ENCODE results near the gene DENND1A. TPM values are rescaled to one million over a fixed set of nuclear protein-coding genes. Genes with fewer than 3 reads are reported as not detected.

Gene DENND1A
- total RNA-seq, 1 donor from 2014 or later = 48.1 TPM

- Histone ChIP-seq H3F3A (ENCODE audit: low read depth) (peaks cover 11% of the 10 kb centered on the region), H3K4me1 (peaks cover 37% of the 10 kb centered on the region), H4K20me1 (ENCODE audit: low read depth) (peaks cover 7% of the 10 kb centered on the region), H3K4me3 (no peak overlapping the region), H3K36me3 (no peaks in the 10 kb centered on the region), H3K79me2 (ENCODE audit: low read depth) (no peaks in the 10 kb centered on the region), H3K27ac (peak overlapping the region; percentile 29), H3K9ac (no peak overlapping the region), H3K4me2 (peak overlapping the region; percentile 52), H3K27me3 (no peaks in the 10 kb centered on the region), H3K9me3 (ENCODE audit: low read depth) (no peaks in the 10 kb centered on the region), H2AFZ (replicated peaks) (no peak overlapping the region)
- Mint-ChIP-seq H3K36me3 (peaks cover 2% of the 10 kb centered on the region), H3K27me3 (ENCODE audit: insufficient read depth, low read depth) (peaks cover 6% of the 10 kb centered on the region), H3K9me3 (no peaks in the 10 kb centered on the region), H3K4me1 (peaks cover 20% of the 10 kb centered on the region), H3K27ac (no peak overlapping the region), H3K4me3 (no peak overlapping the region)
- DNase-seq (ENCODE audit: low spot score) = no peak
- TF ChIP-seq EZH2 (IDR thresholded peaks at IDR 0.05) = no peak
- TF ChIP-seq EZH2phosphoT487 (IDR thresholded peaks at IDR 0.05) = no peak
- no peak for TF ChIP-seq CTCF (IDR thresholded peaks at IDR 0.05)
Measured at GRCh38 chr9:123454361-123454760, 475.6 kb downstream of the DENND1A start.

- peaks cover 6% of the 10 kb centered on the region for H3K27me3 Mint-ChIP-seq (ENCODE audit: insufficient read depth, low read depth)
Measured at GRCh38 chr9:123453831-123454321, 476.1 kb downstream of the DENND1A start.

GRCh38 chr9:123453076-123453667, 476.8 kb downstream of the DENND1A start:
- TF ChIP-seq EZH2 (IDR thresholded peaks at IDR 0.05) (no peak), EZH2phosphoT487 (IDR thresholded peaks at IDR 0.05) (no peak), CTCF (IDR thresholded peaks at IDR 0.05) (no peak)
- Histone ChIP-seq H3K27me3 (no peaks in the 10 kb centered on the region), H2AFZ (replicated peaks) (no peak overlapping the region), H3K27ac (no peak overlapping the region), H3K4me3 (no peak overlapping the region), H3K9ac (no peak overlapping the region), H3K36me3 (no peaks in the 10 kb centered on the region), H3K79me2 (ENCODE audit: low read depth) (no peaks in the 10 kb centered on the region), H3K4me2 (no peak overlapping the region), H4K20me1 (ENCODE audit: low read depth) (peaks cover 7% of the 10 kb centered on the region), H3K4me1 (peaks cover 44% of the 10 kb centered on the region), H3F3A (ENCODE audit: low read depth) (peaks cover 11% of the 10 kb centered on the region), H3K9me3 (ENCODE audit: low read depth) (no peaks in the 10 kb centered on the region)
- Mint-ChIP-seq H3K27ac (peak overlapping the region; percentile 12), H3K4me1 (peaks cover 26% of the 10 kb centered on the region), H3K9me3 (no peaks in the 10 kb centered on the region), H3K36me3 (peaks cover 2% of the 10 kb centered on the region), H3K27me3 (ENCODE audit: insufficient read depth, low read depth) (peaks cover 6% of the 10 kb centered on the region), H3K4me3 (no peak overlapping the region)
- no peak for DNase-seq (ENCODE audit: low spot score)

More at GRCh38 chr9:123453831-123454321, 476.1 kb downstream of the DENND1A start:
- Histone ChIP-seq H3K9ac (no peak overlapping the region), H4K20me1 (ENCODE audit: low read depth) (peaks cover 7% of the 10 kb centered on the region), H3K36me3 (no peaks in the 10 kb centered on the region), H2AFZ (replicated peaks) (no peak overlapping the region), H3K79me2 (ENCODE audit: low read depth) (no peaks in the 10 kb centered on the region), H3K9me3 (ENCODE audit: low read depth) (no peaks in the 10 kb centered on the region), H3K27me3 (no peaks in the 10 kb centered on the region), H3K4me3 (no peak overlapping the region), H3K4me1 (peaks cover 37% of the 10 kb centered on the region), H3K4me2 (no peak overlapping the region), H3K27ac (peak overlapping the region; percentile 29), H3F3A (ENCODE audit: low read depth) (peaks cover 11% of the 10 kb centered on the region)
- DNase-seq (ENCODE audit: low spot score) = no peak
- TF ChIP-seq EZH2phosphoT487 (IDR thresholded peaks at IDR 0.05) (no peak), CTCF (IDR thresholded peaks at IDR 0.05) (no peak), EZH2 (IDR thresholded peaks at IDR 0.05) (no peak)
- Mint-ChIP-seq H3K4me1 (peaks cover 22% of the 10 kb centered on the region), H3K4me3 (no peak overlapping the region), H3K9me3 (no peaks in the 10 kb centered on the region), H3K36me3 (peaks cover 2% of the 10 kb centered on the region), H3K27ac (no peak overlapping the region)
